Neuronal stem cell (in vitro differentiated cells): ENCODE results near the gene CD244.

Experiments used
- DNase-seq: peaks from one replicate; pipeline ENCODE4 v3.0.0-alpha.2; 2013; ENCODE audit warnings: low spot score
- H2AFZ ChIP-seq: one replicate; pipeline ENCODE4 v1.6.1; 2013; ENCODE audit warnings: mild to moderate bottlenecking, low read length, inconsistent platforms
- H2AK5ac ChIP-seq: 2 replicates; pipeline ENCODE4 v1.6.1; 2013; ENCODE audit warnings: low read depth, mild to moderate bottlenecking, inconsistent platforms, low read length, moderate library complexity, mixed read lengths
- H2BK120ac ChIP-seq: 2 replicates; pipeline ENCODE4 v1.6.1; 2013; ENCODE audit warnings: low read depth, mild to moderate bottlenecking, inconsistent platforms, low read length, moderate library complexity, mixed read lengths
- H2BK12ac ChIP-seq: one replicate; pipeline ENCODE4 v1.6.1; 2013; ENCODE audit warnings: low read length, inconsistent platforms
- H2BK15ac ChIP-seq: 2 replicates; pipeline ENCODE4 v1.6.1; 2013; ENCODE audit warnings: mild to moderate bottlenecking, low read length, inconsistent platforms, mixed read lengths
- H2BK5ac ChIP-seq: one replicate; pipeline ENCODE4 v1.6.1; 2013; ENCODE audit warnings: inconsistent platforms, mild to moderate bottlenecking, low read length, moderate library complexity
- H3K14ac ChIP-seq: one replicate; pipeline ENCODE4 v1.6.1; 2013; ENCODE audit warnings: low read length, inconsistent platforms
- H3K18ac ChIP-seq: 2 replicates; pipeline ENCODE4 v1.6.1; 2013; ENCODE audit warnings: low read length, inconsistent platforms
- H3K23ac ChIP-seq: 2 replicates; pipeline ENCODE4 v1.6.1; 2013; ENCODE audit warnings: low read depth, mild to moderate bottlenecking, mixed read lengths, low read length, inconsistent platforms; ENCODE audit not compliant: poor library complexity
- H3K27ac ChIP-seq: replicated peaks from 3 replicates; pipeline ENCODE4 v1.5.1; 2013; ENCODE audit warnings: low read length, inconsistent platforms
- H3K27me3 ChIP-seq, 3 experiments: 2 replicates each; pipeline ENCODE4 v1.6.1; 2013; ENCODE audit warnings: low read length in 3 of 3, mild to moderate bottlenecking in 2 of 3, inconsistent platforms in 1 of 3, low read depth in 1 of 3, mixed read lengths in 1 of 3, moderate library complexity in 1 of 3; ENCODE audit not compliant: control insufficient read depth in 3 of 3, insufficient read depth in 3 of 3
- H3K36me3 ChIP-seq, 2 donors: replicated peaks in 1 of 2; 2 replicates each; pipeline ENCODE4 v1.6.1; 2013; ENCODE audit warnings: low read length in 2 of 2; ENCODE audit not compliant: control insufficient read depth in 2 of 2, insufficient read depth in 2 of 2
- H3K4ac ChIP-seq: 2 replicates; pipeline ENCODE4 v1.6.1; 2013; ENCODE audit warnings: inconsistent platforms, mild to moderate bottlenecking, low read length, moderate library complexity
- H3K4me1 ChIP-seq, 2 donors: 1 replicate in 1 of 2; 2 replicates in 1 of 2; pipeline ENCODE4 v1.6.1; 2013; ENCODE audit warnings: low read length in 2 of 2, low read depth in 1 of 2; ENCODE audit not compliant: control insufficient read depth in 2 of 2, insufficient read depth in 1 of 2
- H3K4me2 ChIP-seq: one replicate; pipeline ENCODE4 v1.6.1; 2013; ENCODE audit warnings: mild to moderate bottlenecking, low read length, inconsistent platforms; ENCODE audit not compliant: insufficient read depth, poor library complexity, severe bottlenecking
- H3K4me3 ChIP-seq, 2 donors: 2 replicates each; pipeline ENCODE4 v1.5.1; 2013; ENCODE audit warnings: low read length in 2 of 2, mild to moderate bottlenecking in 2 of 2, inconsistent platforms in 1 of 2, moderate library complexity in 1 of 2
- H3K79me1 ChIP-seq: one replicate; pipeline ENCODE4 v1.6.1; 2013; ENCODE audit warnings: low read depth, mild to moderate bottlenecking, inconsistent platforms, low read length, moderate library complexity
- H3K9ac ChIP-seq: one replicate; pipeline ENCODE4 v1.6.1; 2013; ENCODE audit warnings: mild to moderate bottlenecking, low read depth, low read length, inconsistent platforms; ENCODE audit not compliant: poor library complexity
- H3K9me3 ChIP-seq, 2 donors: replicated peaks in 1 of 2; 2 replicates each; pipeline versions ENCODE3 to v1.6.1; 2013; ENCODE audit warnings: low read length in 2 of 2, mild to moderate bottlenecking in 2 of 2, inconsistent platforms in 1 of 2, low read depth in 1 of 2, mixed read lengths in 1 of 2, moderate library complexity in 1 of 2; ENCODE audit not compliant: control insufficient read depth in 2 of 2, insufficient read depth in 1 of 2
- H4K8ac ChIP-seq: one replicate; pipeline ENCODE4 v1.6.1; 2013; ENCODE audit warnings: low read depth, mild to moderate bottlenecking, inconsistent platforms, low read length, moderate library complexity
- H4K91ac ChIP-seq: one replicate; pipeline ENCODE4 v1.6.1; 2013; ENCODE audit warnings: low read length, low read depth, mild to moderate bottlenecking, inconsistent platforms; ENCODE audit not compliant: poor library complexity
- WGBS, 2 donors: extraction: QIAGEN DNeasy Blood & Tissue Kit; methylation state at CpG; one replicate each; pipeline ENCODE4 v1.1.7; 2013; ENCODE audit warnings: missing lambda C conversion rate in 2 of 2, mixed read lengths in 1 of 2; ENCODE audit not compliant: insufficient read length in 2 of 2, insufficient replicate concordance in 1 of 2; ENCODE audit errors: extremely low coverage in 2 of 2; 5-methylcytosine and 5-hydroxymethylcytosine counted together

The CD244 gene

GRCh38 chr1:160814856-160815255 lies 47.8 kb downstream of the CD244 start:
- no peak overlapping the region for H3K18ac ChIP-seq
- no peak overlapping the region for H3K14ac ChIP-seq
- H3K23ac ChIP-seq: no peak overlapping the region
- no CpG with 5 or more reads among the region's 8 CpGs for WGBS, 2 donors
- H2BK5ac ChIP-seq: no peak overlapping the region
- H4K91ac ChIP-seq: no peak overlapping the region
- H3K4me3 ChIP-seq: no peak overlapping the region
- H3K36me3 ChIP-seq: no peaks in the 10 kb centered on the region
- H2AFZ ChIP-seq: no peak overlapping the region
- H4K8ac ChIP-seq: no peak overlapping the region
- peaks cover 0 to 4% of the 10 kb centered on the region in 2 donors for H3K4me1 ChIP-seq
- H3K27ac ChIP-seq: no peak overlapping the region
- no peaks in the 10 kb centered on the region for H3K27me3 ChIP-seq
- H3K9ac ChIP-seq: no peak overlapping the region
- no peak overlapping the region for H2BK120ac ChIP-seq
- H3K4me2 ChIP-seq: no peak overlapping the region
- no peak overlapping the region for H2BK12ac ChIP-seq
- no peak for DNase-seq
- H3K79me1 ChIP-seq: no peaks in the 10 kb centered on the region
- peak overlapping the region; percentile 25 for H2BK15ac ChIP-seq
- H3K4ac ChIP-seq: no peak overlapping the region
- H3K9me3 ChIP-seq: no peaks in the 10 kb centered on the region
- H2AK5ac ChIP-seq: no peak overlapping the region

GRCh38 chr1:160814316-160814715 lies 48.4 kb downstream of the CD244 start:
- H2BK5ac ChIP-seq: no peak overlapping the region
- H2BK15ac ChIP-seq: no peak overlapping the region
- H3K27me3 ChIP-seq: no peaks in the 10 kb centered on the region
- H4K91ac ChIP-seq: no peak overlapping the region
- no peak overlapping the region for H3K4me3 ChIP-seq
- no CpG with 5 or more reads among the region's 6 CpGs for WGBS, 2 donors
- DNase-seq: no peak
- no peak overlapping the region for H2AK5ac ChIP-seq
- peaks cover 0 to 4% of the 10 kb centered on the region in 2 donors for H3K4me1 ChIP-seq
- H3K18ac ChIP-seq: no peak overlapping the region
- H3K9me3 ChIP-seq: no peaks in the 10 kb centered on the region
- no peak overlapping the region for H2BK12ac ChIP-seq
- H3K9ac ChIP-seq: no peak overlapping the region
- no peak overlapping the region for H3K4me2 ChIP-seq
- no peak overlapping the region for H4K8ac ChIP-seq
- H3K79me1 ChIP-seq: no peaks in the 10 kb centered on the region
- H3K36me3 ChIP-seq: no peaks in the 10 kb centered on the region
- no peak overlapping the region for H3K27ac ChIP-seq
- H3K4ac ChIP-seq: no peak overlapping the region
- H3K14ac ChIP-seq: no peak overlapping the region
- no peak overlapping the region for H2BK120ac ChIP-seq
- no peak overlapping the region for H2AFZ ChIP-seq
- H3K23ac ChIP-seq: no peak overlapping the region

GRCh38 chr1:160813215-160813614 lies 49.5 kb downstream of the CD244 start:
- no peak overlapping the region for H2BK12ac ChIP-seq
- no peak overlapping the region for H3K23ac ChIP-seq
- H3K36me3 ChIP-seq: no peaks in the 10 kb centered on the region
- no peaks in the 10 kb centered on the region for H3K79me1 ChIP-seq
- H2BK120ac ChIP-seq: no peak overlapping the region
- no peak overlapping the region for H3K14ac ChIP-seq
- no peak overlapping the region for H2AK5ac ChIP-seq
- H4K8ac ChIP-seq: no peak overlapping the region
- H3K18ac ChIP-seq: no peak overlapping the region
- WGBS, 2 donors: no CpG with 5 or more reads among the region's 7 CpGs
- no peak for DNase-seq
- H3K4ac ChIP-seq: no peak overlapping the region
- H3K27ac ChIP-seq: no peak overlapping the region
- H2BK15ac ChIP-seq: no peak overlapping the region
- no peak overlapping the region for H4K91ac ChIP-seq
- H3K4me3 ChIP-seq: no peak overlapping the region
- H3K4me2 ChIP-seq: no peak overlapping the region
- H3K27me3 ChIP-seq: no peaks in the 10 kb centered on the region
- H3K9ac ChIP-seq: no peak overlapping the region
- no peak overlapping the region for H2AFZ ChIP-seq
- H3K9me3 ChIP-seq: no peaks in the 10 kb centered on the region
- H2BK5ac ChIP-seq: no peak overlapping the region
- peaks cover 0 to 2% of the 10 kb centered on the region in 2 donors for H3K4me1 ChIP-seq

- no peak overlapping the region for H3K14ac ChIP-seq
- H3K27ac ChIP-seq: no peak overlapping the region
- no peak overlapping the region for H2AK5ac ChIP-seq
- no peak overlapping the region for H3K4me2 ChIP-seq
- H3K79me1 ChIP-seq: no peaks in the 10 kb centered on the region
- no peak overlapping the region for H2BK12ac ChIP-seq
- no peak overlapping the region for H3K23ac ChIP-seq
- H4K91ac ChIP-seq: no peak overlapping the region
- no peak overlapping the region for H4K8ac ChIP-seq
- no CpG with 5 or more reads among the region's 2 CpGs for WGBS, 2 donors
- no peak overlapping the region for H3K9ac ChIP-seq
- no peak overlapping the region for H3K4ac ChIP-seq
- H3K4me1 ChIP-seq: no peaks in the 10 kb centered on the region
- H3K18ac ChIP-seq: no peak overlapping the region
- H3K9me3 ChIP-seq: peaks cover 0 to 9% of the 10 kb centered on the region in 2 donors
- H3K4me3 ChIP-seq: no peak overlapping the region
- H2BK15ac ChIP-seq: no peak overlapping the region
- no peaks in the 10 kb centered on the region for H3K36me3 ChIP-seq
- H2BK5ac ChIP-seq: no peak overlapping the region
- no peak for DNase-seq
- H2AFZ ChIP-seq: no peak overlapping the region
- H2BK120ac ChIP-seq: no peak overlapping the region
- no peaks in the 10 kb centered on the region for H3K27me3 ChIP-seq
Observed at GRCh38 chr1:160811147-160811546, 51.5 kb downstream of the CD244 start.
